HEK293 (cell line): Measurements from ENCODE around the gene MLLT11.

ENCODE experiments used
- BCL11A ChIP-seq: fragments of 450-650 bp; formaldehyde crosslinking; IDR thresholded peaks from 2 replicates; pipeline ENCODE4 v1.5.1; 2016; ENCODE audit warnings: low read depth, missing biosample characterization, missing genetic modification characterization
- EGR2 ChIP-seq: fragments of 450-650 bp; formaldehyde crosslinking; IDR thresholded peaks from 2 replicates; pipeline ENCODE4 v1.5.1; 2016; ENCODE audit warnings: low read depth, missing biosample characterization, missing genetic modification characterization
- HOXC10 ChIP-seq: sonication (generic); formaldehyde crosslinking; IDR thresholded peaks from 2 replicates; pipeline ENCODE4 v1.8.1; 2023; ENCODE audit warnings: mild to moderate bottlenecking, missing genetic modification reagents
- KLF7 ChIP-seq: fragments of 450-650 bp; formaldehyde crosslinking; IDR thresholded peaks from 2 replicates; pipeline ENCODE4 v1.5.1; 2016; ENCODE audit warnings: missing biosample characterization, missing genetic modification characterization, borderline replicate concordance
- MZF1 ChIP-seq: fragments of 450-650 bp; formaldehyde crosslinking; IDR thresholded peaks from 2 replicates; pipeline ENCODE4 v1.5.1; 2017; ENCODE audit warnings: missing biosample characterization, missing genetic modification characterization, borderline replicate concordance
- PRDM6 ChIP-seq: fragments of 450-650 bp; formaldehyde crosslinking; IDR thresholded peaks from 2 replicates; pipeline ENCODE4 v1.5.1; 2017; ENCODE audit warnings: missing biosample characterization, missing genetic modification characterization
- SETDB1 ChIP-seq: IDR thresholded peaks from one replicate; pipeline ENCODE4 v1.6.1; 2017; ENCODE audit warnings: mild to moderate bottlenecking, low read length, moderate library complexity, mixed read lengths; ENCODE audit not compliant: insufficient read length
- SP3 ChIP-seq: fragments of 450-650 bp; formaldehyde crosslinking; IDR thresholded peaks from 2 replicates; pipeline ENCODE4 v1.5.1; 2016; ENCODE audit warnings: missing biosample characterization, missing genetic modification characterization
- TRIM28 ChIP-seq: IDR thresholded peaks from 2 replicates; pipeline ENCODE4 v1.6.1; 2011; ENCODE audit warnings: low read length, control low read depth, borderline replicate concordance
- ZBTB1 ChIP-seq: fragments of 450-650 bp; formaldehyde crosslinking; IDR thresholded peaks from 2 replicates; pipeline ENCODE4 v1.5.1; 2016; ENCODE audit warnings: missing biosample characterization, missing genetic modification characterization
- ZBTB49 ChIP-seq: fragments of 450-650 bp; formaldehyde crosslinking; IDR thresholded peaks from 2 replicates; pipeline ENCODE4 v1.5.1; 2016; ENCODE audit warnings: missing biosample characterization, missing genetic modification characterization, low read depth
- ZBTB7A ChIP-seq: fragments of 450-650 bp; formaldehyde crosslinking; IDR thresholded peaks from 2 replicates; pipeline ENCODE4 v1.5.1; 2016; ENCODE audit warnings: low read depth, missing biosample characterization, missing genetic modification characterization
- ZNF140 ChIP-seq: fragments of 450-650 bp; formaldehyde crosslinking; IDR thresholded peaks from 2 replicates; pipeline ENCODE4 v1.5.1; 2016; ENCODE audit warnings: missing biosample characterization, missing genetic modification characterization
- ZNF184 ChIP-seq: fragments of 450-650 bp; IDR thresholded peaks from 2 replicates; pipeline ENCODE4 v1.5.1; 2018; ENCODE audit warnings: missing biosample characterization, mild to moderate bottlenecking, missing genetic modification characterization
- ZNF2 ChIP-seq: fragments of 450-650 bp; formaldehyde crosslinking; IDR thresholded peaks from 2 replicates; pipeline ENCODE4 v1.5.1; 2016; ENCODE audit warnings: missing biosample characterization, missing genetic modification characterization
- ZNF211 ChIP-seq: fragments of 450-650 bp; formaldehyde crosslinking; IDR thresholded peaks from 2 replicates; pipeline ENCODE4 v1.5.1; 2016; ENCODE audit warnings: low read depth, missing biosample characterization, missing genetic modification characterization
- ZNF239 ChIP-seq: fragments of 450-650 bp; formaldehyde crosslinking; IDR thresholded peaks from 2 replicates; pipeline ENCODE4 v1.5.1; 2016; ENCODE audit warnings: missing biosample characterization, missing genetic modification characterization
- ZNF280D ChIP-seq: fragments of 450-650 bp; formaldehyde crosslinking; IDR thresholded peaks from 2 replicates; pipeline ENCODE4 v1.5.1; 2016; ENCODE audit warnings: missing biosample characterization, missing genetic modification characterization
- ZNF394 ChIP-seq: fragments of 450-650 bp; formaldehyde crosslinking; IDR thresholded peaks from 2 replicates; pipeline ENCODE4 v1.5.1; 2016; ENCODE audit warnings: missing biosample characterization, missing genetic modification characterization, mild to moderate bottlenecking, moderate library complexity, borderline replicate concordance
- ZNF416 ChIP-seq: fragments of 450-650 bp; formaldehyde crosslinking; IDR thresholded peaks from 2 replicates; pipeline ENCODE4 v1.5.1; 2016; ENCODE audit warnings: missing biosample characterization, missing genetic modification characterization
- ZNF423 ChIP-seq: fragments of 450-650 bp; formaldehyde crosslinking; IDR thresholded peaks from 2 replicates; pipeline ENCODE4 v1.5.1; 2016; ENCODE audit warnings: missing biosample characterization, missing genetic modification characterization
- ZNF473 ChIP-seq: fragments of 450-650 bp; formaldehyde crosslinking; IDR thresholded peaks from 2 replicates; pipeline ENCODE4 v1.5.1; 2017; ENCODE audit warnings: missing biosample characterization, missing genetic modification characterization
- ZNF558 ChIP-seq: fragments of 450-650 bp; formaldehyde crosslinking; IDR thresholded peaks from 2 replicates; pipeline ENCODE4 v1.5.1; 2016; ENCODE audit warnings: missing biosample characterization, missing genetic modification characterization
- ZNF629 ChIP-seq: fragments of 450-650 bp; formaldehyde crosslinking; IDR thresholded peaks from 2 replicates; pipeline ENCODE4 v1.5.1; 2017; ENCODE audit warnings: missing biosample characterization, missing genetic modification characterization
- ZNF658 ChIP-seq: fragments of 450-650 bp; formaldehyde crosslinking; IDR thresholded peaks from 2 replicates; pipeline ENCODE4; 2016; ENCODE audit warnings: missing biosample characterization, missing genetic modification characterization
- ZNF670 ChIP-seq: fragments of 450-650 bp; formaldehyde crosslinking; IDR thresholded peaks from 2 replicates; pipeline ENCODE4 v1.5.1; 2016; ENCODE audit warnings: missing biosample characterization, missing genetic modification characterization, low read depth
- ZNF677 ChIP-seq: fragments of 450-650 bp; IDR thresholded peaks from 2 replicates; pipeline ENCODE4 v1.5.0; 2018; ENCODE audit warnings: missing biosample characterization, mild to moderate bottlenecking, missing genetic modification characterization, moderate library complexity
- ZNF747 ChIP-seq: fragments of 450-650 bp; formaldehyde crosslinking; IDR thresholded peaks from 2 replicates; pipeline ENCODE4 v1.5.1; 2016; ENCODE audit warnings: missing biosample characterization, missing genetic modification characterization
- ZNF776 ChIP-seq: fragments of 450-650 bp; formaldehyde crosslinking; IDR thresholded peaks from 2 replicates; pipeline ENCODE4 v1.5.0; 2017; ENCODE audit warnings: missing biosample characterization, missing genetic modification characterization, borderline replicate concordance
- ZNF791 ChIP-seq: fragments of 450-650 bp; formaldehyde crosslinking; IDR thresholded peaks from 2 replicates; pipeline ENCODE4 v1.5.1; 2016; ENCODE audit warnings: missing biosample characterization, missing genetic modification characterization
- ZNF830 ChIP-seq: fragments of 450-650 bp; IDR thresholded peaks from 2 replicates; pipeline ENCODE4 v1.5.0; 2018; ENCODE audit warnings: missing biosample characterization, missing genetic modification characterization, low read depth, mild to moderate bottlenecking, moderate library complexity
- ZXDB ChIP-seq: fragments of 450-650 bp; formaldehyde crosslinking; IDR thresholded peaks from 2 replicates; pipeline ENCODE4 v1.5.1; 2016; ENCODE audit warnings: missing biosample characterization, missing genetic modification characterization
- TF ChIP-seq, protein P1 (sequence below): fragments of 450-650 bp; formaldehyde crosslinking; IDR thresholded peaks from 2 replicates; pipeline ENCODE4 v1.5.1; 2016; ENCODE audit warnings: missing biosample characterization, missing genetic modification characterization

Gene MLLT11

GRCh38 chr1:151070474-151071276, 10.5 kb downstream of the MLLT11 start, which contains the start of gene GABPB2 (continued):
- peak; percentile 79 for TF ChIP-seq ZNF280D (tag by site-specific recombination)
- no peak for TF ChIP-seq ZBTB49 (tag by site-specific recombination)
- no peak for TF ChIP-seq ZNF670
- peak; percentile 76 for TF ChIP-seq EGR2
- no peak for TF ChIP-seq ZNF473 (tag by site-specific recombination)
- TF ChIP-seq ZNF776 (tag by site-specific recombination): no peak
- peak; percentile 64; the same call in 1 of the 2 replicates for TF ChIP-seq ZNF239
- no peak for TF ChIP-seq ZNF677 (tag by site-specific recombination)
- TF ChIP-seq MZF1: peak; percentile 70
- no peak for TF ChIP-seq ZNF658 (tag by site-specific recombination)
- TF ChIP-seq ZBTB1 (tag by site-specific recombination): no peak
- no peak for TF ChIP-seq SETDB1
- no peak for TF ChIP-seq ZNF140 (tag by site-specific recombination)
- no peak for TF ChIP-seq HOXC10 (CRISPR knock-in tag)
- TF ChIP-seq, protein P1, sequence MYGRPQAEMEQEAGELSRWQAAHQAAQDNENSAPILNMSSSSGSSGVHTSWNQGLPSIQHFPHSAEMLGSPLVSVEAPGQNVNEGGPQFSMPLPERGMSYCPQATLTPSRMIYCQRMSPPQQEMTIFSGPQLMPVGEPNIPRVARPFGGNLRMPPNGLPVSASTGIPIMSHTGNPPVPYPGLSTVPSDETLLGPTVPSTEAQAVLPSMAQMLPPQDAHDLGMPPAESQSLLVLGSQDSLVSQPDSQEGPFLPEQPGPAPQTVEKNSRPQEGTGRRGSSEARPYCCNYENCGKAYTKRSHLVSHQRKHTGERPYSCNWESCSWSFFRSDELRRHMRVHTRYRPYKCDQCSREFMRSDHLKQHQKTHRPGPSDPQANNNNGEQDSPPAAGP: peak; percentile 97
- peak; percentile 91 for TF ChIP-seq ZBTB7A
- TF ChIP-seq ZNF2 (tag by site-specific recombination): peak; percentile 99
- no peak for TF ChIP-seq ZNF211 (tag by site-specific recombination)
- peak; percentile 99 for TF ChIP-seq ZXDB (tag by site-specific recombination)
- peak; percentile 89 for TF ChIP-seq ZNF394 (tag by site-specific recombination)
- peak; percentile 91 for TF ChIP-seq KLF7
- TF ChIP-seq ZNF830 (tag by site-specific recombination): no peak
- peak; percentile 20; the same call in 1 of the 2 replicates for TF ChIP-seq PRDM6 (tag by site-specific recombination)
- TF ChIP-seq TRIM28: peak; percentile 99
- TF ChIP-seq ZNF558 (tag by site-specific recombination): peak; percentile 93
- peak; percentile 98 for TF ChIP-seq ZNF629 (tag by site-specific recombination)
- TF ChIP-seq ZNF416 (tag by site-specific recombination): peak; percentile 38; the same call in 1 of the 2 replicates
- no peak for TF ChIP-seq ZNF791 (tag by site-specific recombination)
- TF ChIP-seq ZNF423: no peak
- peak; percentile 91 for TF ChIP-seq ZNF184
- TF ChIP-seq SP3 (tag by site-specific recombination): peak; percentile 82
- peak; percentile 91 for TF ChIP-seq BCL11A (tag by site-specific recombination)
- TF ChIP-seq ZNF747 (tag by site-specific recombination): no peak
